Activated CD8-positive, alpha-beta T cell treated with anti-CD3 and anti-CD28 coated beads, Interleukin-2, amount 10 ng/mL, durations not matched to agents 7 days and 5 days (primary cell): ENCODE measurements around the gene TTLL3. TPM values are rescaled to one million over a fixed set of nuclear protein-coding genes. Genes with fewer than 3 reads are reported as not detected.
"Not testable (repeated sequence)": the region's sequence is repeated elsewhere in the genome, so short reads cannot be mapped to it uniquely, and the experiment has no call there.

Experiments
- ATAC-seq: fragments of 150-1000 bp; cut with Tn5 transposase; one replicate; pipeline ENCODE4 v1.10.0; 2021; ENCODE audit warnings: moderate library complexity
- CTCF ChIA-PET: fragments of 350-600 bp; sonication (Branson Sonifier 250); formaldehyde crosslinking; loops from one replicate; lab custom pipeline; 2021; ENCODE audit warnings: antibody characterized with exemption; lab: Charles Lee
- POLR2A ChIA-PET: fragments of 350-600 bp; sonication (Branson Sonifier 250); formaldehyde crosslinking; loops from one replicate; lab custom pipeline; 2021; ENCODE audit warnings: antibody characterized with exemption; lab: Charles Lee
- DNase-seq: peaks from one replicate; pipeline ENCODE4 v3.0.0-alpha.2; 2020
- H3K27ac Mint-ChIP-seq: one replicate; pipeline ENCODE4 v1.8.0; 2021; ENCODE audit warnings: mild to moderate bottlenecking, mixed read lengths
- H3K27me3 Mint-ChIP-seq: one replicate; pipeline ENCODE4 v1.8.0; 2021; ENCODE audit warnings: low read depth, mixed read lengths
- H3K36me3 Mint-ChIP-seq: one replicate; pipeline ENCODE4 v1.8.0; 2021; ENCODE audit warnings: low read depth, mixed read lengths
- H3K4me1 Mint-ChIP-seq: one replicate; pipeline ENCODE4 v1.8.0; 2021; ENCODE audit warnings: low read depth, mixed read lengths
- H3K4me3 Mint-ChIP-seq: one replicate; pipeline ENCODE4 v1.8.0; 2021; ENCODE audit warnings: mild to moderate bottlenecking, mixed read lengths
- H3K9me3 Mint-ChIP-seq: one replicate; pipeline ENCODE4 v1.8.0; 2022; ENCODE audit warnings: mixed read lengths; ENCODE audit not compliant: insufficient read depth
- total RNA-seq, 2 experiments: library from RNA; stranded (reverse); gene quantifications; one replicate each; pipeline ENCODE4 v1.2.3, GENCODE V29; 2021

Gene TTLL3
- total RNA-seq, 2 experiments from 2014 or later = 53.7 to 55.2 TPM

- DNase-seq (no peak), ATAC-seq (no peak)
- Mint-ChIP-seq H3K27me3 (no peaks in the 10 kb centered on the region), H3K36me3 (peaks cover 47% of the 10 kb centered on the region), H3K27ac (no peak overlapping the region), H3K4me1 (peaks cover 14% of the 10 kb centered on the region), H3K9me3 (no peaks in the 10 kb centered on the region), H3K4me3 (no peak overlapping the region)
- ChIA-PET CTCF (no interaction called here), POLR2A (interaction anchor here (0.6 kb wide), 1 partner anchor 45 kb away, joined by 4 read pairs; no protein-coding TSS in a partner anchor)
Observed at GRCh38 chr3:9838856-9839255, 28.8 kb downstream of the TTLL3 start.

GRCh38 chr3:9841015-9841414 lies 31.0 kb downstream of the TTLL3 start:
- no peaks in the 10 kb centered on the region for H3K27me3 Mint-ChIP-seq
- H3K4me3 Mint-ChIP-seq = no peak overlapping the region

GRCh38 chr3:9843715-9844438 lies 33.8 kb downstream of the TTLL3 start, which contains the start of gene RPUSD3:
Gene RPUSD3 (minus strand): TSS chr3:9844008. CDS start chr3:9843990, 18 bp downstream.
- Mint-ChIP-seq H3K27me3 (no peaks in the 10 kb centered on the region), H3K27ac (peak within 1 kb of the TSS; percentile 92), H3K4me3 (peak within 1 kb of the TSS; percentile 99), H3K4me1 (peaks cover 30% of the 10 kb centered on the region), H3K36me3 (peaks cover 24% of the 10 kb centered on the region), H3K9me3 (no peaks in the 10 kb centered on the region)
- peak; percentile 96 for DNase-seq
- ATAC-seq = peak; percentile 99
- CTCF ChIA-PET = interaction anchor here (0.6 to 2.3 kb wide), 6 partner anchors 36 to 143 kb away, joined by 3 to 7 read pairs (median 4); partner anchors contain the start of gene CRELD1
- POLR2A ChIA-PET = interaction anchor here (0.6 to 1.7 kb wide), 7 partner anchors 12 to 279 kb away, joined by 3 to 4 read pairs (median 3); partner anchors contain the start of genes JAGN1 and PRRT3

More at GRCh38 chr3:9841015-9841414, 31.0 kb downstream of the TTLL3 start:
- ATAC-seq (no peak), DNase-seq (no peak)
- no peaks in the 10 kb centered on the region for H3K9me3 Mint-ChIP-seq
- peaks cover 33% of the 10 kb centered on the region for H3K36me3 Mint-ChIP-seq
- H3K27ac Mint-ChIP-seq = no peak overlapping the region
- peaks cover 27% of the 10 kb centered on the region for H3K4me1 Mint-ChIP-seq
- CTCF ChIA-PET = interaction anchor here (1.3 to 1.9 kb wide), 3 partner anchors 13 to 142 kb away, joined by 3 to 6 read pairs (median 6); partner anchors contain the start of gene CRELD1
- POLR2A ChIA-PET = interaction anchor here (1.2 kb wide), 1 partner anchor 26 kb away, joined by 5 read pairs; no protein-coding TSS in a partner anchor

GRCh38 chr3:9846231-9846630 lies 36.2 kb downstream of the TTLL3 start:
- peaks cover 30% of the 10 kb centered on the region for H3K4me1 Mint-ChIP-seq
- CTCF ChIA-PET = interaction anchor here (1.2 to 1.5 kb wide), 2 partner anchors 8 to 87 kb away, joined by 3 to 4 read pairs; no protein-coding TSS in a partner anchor
- no peak for ATAC-seq
- H3K36me3 Mint-ChIP-seq = peaks cover 14% of the 10 kb centered on the region
- POLR2A ChIA-PET = interaction anchor here (0.6 to 1.8 kb wide), 3 partner anchors 39 to 115 kb away, joined by 3 to 6 read pairs (median 3); partner anchors contain the start of gene JAGN1
- H3K27me3 Mint-ChIP-seq = peaks cover 1% of the 10 kb centered on the region
- DNase-seq = no peak
- H3K9me3 Mint-ChIP-seq = no peaks in the 10 kb centered on the region
- H3K27ac Mint-ChIP-seq = no peak overlapping the region
- no peak overlapping the region for H3K4me3 Mint-ChIP-seq

GRCh38 chr3:9846931-9847488 lies 36.9 kb downstream of the TTLL3 start:
- Mint-ChIP-seq H3K4me3 (no peak overlapping the region), H3K4me1 (peaks cover 27% of the 10 kb centered on the region), H3K27me3 (peaks cover 6% of the 10 kb centered on the region), H3K27ac (no peak overlapping the region), H3K9me3 (no peaks in the 10 kb centered on the region), H3K36me3 (peaks cover 9% of the 10 kb centered on the region)
- CTCF ChIA-PET = interaction anchor here (0.7 kb wide), 1 partner anchor 66 kb away, joined by 3 read pairs; no protein-coding TSS in a partner anchor
- ATAC-seq (no peak), DNase-seq (no peak)
- POLR2A ChIA-PET = interaction anchor here (0.8 to 1.8 kb wide), 2 partner anchors 44 to 116 kb away, joined by 3 to 6 read pairs; partner anchors contain the start of gene JAGN1

- not testable (repeated sequence) for ATAC-seq, DNase-seq, H3K9me3 Mint-ChIP-seq, H3K4me3 Mint-ChIP-seq, H3K27me3 Mint-ChIP-seq, H3K36me3 Mint-ChIP-seq, H3K27ac Mint-ChIP-seq
- ChIA-PET CTCF (interaction anchor here (1.4 kb wide), 3 partner anchors 16 to 86 kb away, joined by 4 to 8 read pairs (median 5); partner anchors contain the start of gene CRELD1), POLR2A (interaction anchor here (1.8 kb wide), 1 partner anchor 43 kb away, joined by 6 read pairs; the partner anchor contains the start of gene JAGN1)
- peaks cover 21% of the 10 kb centered on the region for H3K4me1 Mint-ChIP-seq
Observed at GRCh38 chr3:9847870-9848269, 37.8 kb downstream of the TTLL3 start.

- H3K27ac Mint-ChIP-seq, ATAC-seq, H3K9me3 Mint-ChIP-seq, H3K27me3 Mint-ChIP-seq, POLR2A ChIA-PET, H3K36me3 Mint-ChIP-seq, H3K4me3 Mint-ChIP-seq: not testable (repeated sequence)
- CTCF ChIA-PET = interaction anchor here (0.6 to 1.5 kb wide), 14 partner anchors 9 to 177 kb away, joined by 3 to 8 read pairs (median 3); partner anchors contain the start of genes ARPC4, CRELD1 and TADA3
- H3K4me1 Mint-ChIP-seq = peaks cover 22% of the 10 kb centered on the region
- peak; percentile 33 for DNase-seq
Observed at GRCh38 chr3:9848860-9849259, 38.8 kb downstream of the TTLL3 start.

GRCh38 chr3:9851383-9851782 lies 41.3 kb downstream of the TTLL3 start:
- H3K36me3 Mint-ChIP-seq, CTCF ChIA-PET, H3K4me3 Mint-ChIP-seq: not testable (repeated sequence)

GRCh38 chr3:9851926-9852325 lies 41.9 kb downstream of the TTLL3 start:
- CTCF ChIA-PET, DNase-seq, H3K4me1 Mint-ChIP-seq, ATAC-seq, H3K9me3 Mint-ChIP-seq, H3K27me3 Mint-ChIP-seq, POLR2A ChIA-PET, H3K4me3 Mint-ChIP-seq, H3K36me3 Mint-ChIP-seq, H3K27ac Mint-ChIP-seq: not testable (repeated sequence)

More at GRCh38 chr3:9851383-9851782, 41.3 kb downstream of the TTLL3 start:
- H3K4me1 Mint-ChIP-seq, ATAC-seq, POLR2A ChIA-PET, H3K27ac Mint-ChIP-seq, H3K27me3 Mint-ChIP-seq, H3K9me3 Mint-ChIP-seq, DNase-seq: not testable (repeated sequence)

- ChIA-PET CTCF (no interaction called here), POLR2A (no interaction called here)
- Mint-ChIP-seq H3K27ac (no peak overlapping the region), H3K36me3 (no peaks in the 10 kb centered on the region), H3K27me3 (peaks cover 9% of the 10 kb centered on the region), H3K4me3 (no peak overlapping the region), H3K9me3 (no peaks in the 10 kb centered on the region), H3K4me1 (peaks cover 10% of the 10 kb centered on the region)
- no peak for DNase-seq
- ATAC-seq = no peak
Observed at GRCh38 chr3:9852528-9852927, 42.5 kb downstream of the TTLL3 start.

- H3K36me3 Mint-ChIP-seq, ATAC-seq, POLR2A ChIA-PET, H3K9me3 Mint-ChIP-seq, H3K27me3 Mint-ChIP-seq, DNase-seq, H3K27ac Mint-ChIP-seq, H3K4me3 Mint-ChIP-seq, H3K4me1 Mint-ChIP-seq: not testable (repeated sequence)
- CTCF ChIA-PET = interaction anchor here (0.9 kb wide), 1 partner anchor 9 kb away, joined by 3 read pairs; no protein-coding TSS in a partner anchor
Observed at GRCh38 chr3:9854291-9854940, 44.4 kb downstream of the TTLL3 start.
